Hippocampal formation (tissue), 2 donors: ENCODE measurements around the gene ZNF557.
"Not testable (repeated sequence)": the region's sequence is repeated elsewhere in the genome, so short reads cannot be mapped to it uniquely, and the experiment has no call there.

Experiments used
- DNase-seq, 2 donors: peaks; one replicate each; lab custom pipeline; 2025; lab: John Stamatoyannopoulos, UW

Gene ZNF557

DNA sequence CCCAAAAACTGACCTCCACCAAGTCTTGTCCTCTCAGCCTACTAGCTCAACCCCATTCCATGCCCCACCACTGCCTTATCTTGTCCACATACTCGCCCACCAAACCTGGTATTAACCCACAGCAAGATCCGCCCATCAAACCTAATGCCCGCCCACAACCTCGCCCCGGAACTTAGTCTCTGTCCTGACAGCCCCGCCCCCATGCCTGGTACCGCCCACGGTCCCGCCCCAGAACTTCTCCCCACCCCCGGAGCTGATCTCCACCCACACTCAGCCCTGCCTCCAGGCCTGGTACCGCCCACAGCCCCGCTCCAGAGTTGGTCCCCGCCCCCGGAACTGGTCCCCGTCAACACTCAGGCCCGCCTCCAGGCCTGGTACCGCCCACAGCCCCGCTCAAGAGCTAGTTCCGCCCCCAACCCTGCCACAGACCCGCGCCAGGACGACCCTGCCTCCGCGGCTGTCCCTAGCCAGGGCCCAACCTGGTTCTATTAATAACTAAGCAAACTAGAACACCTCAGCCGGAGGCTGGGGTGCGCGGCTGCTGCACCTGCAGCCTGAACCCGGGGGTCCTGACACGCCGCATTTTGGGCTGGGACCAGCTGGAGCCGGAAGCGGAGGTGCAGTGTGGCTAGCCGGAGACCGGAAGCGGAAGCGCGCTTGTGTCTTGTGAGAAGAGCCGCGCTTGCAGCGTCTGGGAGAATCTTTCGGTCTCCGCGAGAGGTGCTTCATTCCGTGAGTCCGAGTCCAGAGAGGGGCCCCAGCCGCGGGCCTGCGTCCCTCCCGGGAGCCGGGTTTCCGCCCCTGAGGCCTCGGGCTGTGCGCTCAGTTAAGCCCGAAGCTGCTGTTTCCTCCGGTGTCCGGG is at the start of gene ZNF557:
TSS of gene ZNF557 (plus strand) at position 662 of the 862 bp plus-strand sequence. CDS start 5,372 bp downstream, outside the sequence.
- DNase-seq: peak; percentile 96 to 98

DNA sequence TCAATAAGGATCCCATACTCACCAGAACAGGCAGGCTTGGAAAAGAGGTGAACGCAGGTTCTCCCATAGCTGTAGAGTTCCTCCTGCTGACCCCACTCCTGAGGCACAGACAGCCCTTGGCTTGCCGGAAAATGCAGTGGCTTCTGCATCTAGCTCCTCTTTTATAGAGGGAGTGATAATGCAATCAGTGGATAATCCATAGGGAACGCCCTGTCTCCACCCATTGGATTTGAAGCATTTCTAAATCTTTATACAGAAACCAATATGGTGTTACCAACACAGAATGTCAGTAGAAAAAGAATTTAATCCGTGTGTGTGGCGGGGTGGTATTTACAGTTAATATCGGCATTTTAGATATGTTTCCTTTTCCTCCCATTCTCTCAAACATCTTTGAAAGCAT is 48.2 kb upstream of the ZNF557 start, which contains the start of gene MBD3L2B:
TSS of gene MBD3L2B (minus strand) at position 101 of the 400 bp plus-strand sequence. CDS start at position 67, 34 bp downstream.
- DNase-seq: not testable (repeated sequence)

DNA sequence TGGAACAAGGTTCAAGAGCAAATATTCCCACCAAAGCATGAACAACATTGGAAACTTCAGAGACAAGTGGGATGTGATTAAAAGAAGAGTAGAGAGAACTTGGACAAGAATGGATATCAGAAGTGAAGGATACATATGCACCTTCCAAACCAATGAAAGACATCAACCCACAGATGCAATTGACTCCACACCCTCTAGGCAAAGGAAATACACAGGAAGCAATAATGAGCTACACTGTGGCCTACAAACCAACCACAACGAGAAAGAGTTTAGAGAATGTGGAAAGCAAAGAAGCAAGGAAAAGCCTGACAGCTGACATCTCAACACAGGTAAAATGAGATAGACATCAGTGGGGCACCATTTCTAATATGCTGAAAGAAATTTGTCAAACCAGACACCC is 40.7 kb upstream of the ZNF557 start:
- not testable (repeated sequence) for DNase-seq

DNA sequence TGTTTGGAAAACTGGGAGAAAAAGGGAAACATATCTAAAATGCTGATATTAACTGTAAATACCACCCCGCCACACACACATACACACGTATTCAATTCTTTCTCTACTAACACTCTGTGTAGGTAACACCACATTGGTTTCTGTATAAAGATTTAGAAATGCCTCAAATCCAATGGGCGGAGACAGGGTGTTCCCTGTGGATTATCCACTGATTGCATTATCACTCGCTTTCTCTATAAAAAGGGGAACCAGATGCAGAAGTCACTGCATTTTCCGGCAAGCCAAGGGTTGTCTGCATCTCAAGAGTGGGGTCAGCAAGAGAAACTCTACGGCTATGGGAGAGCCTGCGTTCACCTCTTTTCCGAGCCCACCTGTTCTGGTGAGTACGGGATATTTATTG is 39.2 kb upstream of the ZNF557 start, which contains the start of gene MBD3L5:
TSS of gene MBD3L5 (plus strand) at position 301 of the 400 bp plus-strand sequence. CDS start at position 335, 34 bp downstream.
- DNase-seq: not testable (repeated sequence)

DNA sequence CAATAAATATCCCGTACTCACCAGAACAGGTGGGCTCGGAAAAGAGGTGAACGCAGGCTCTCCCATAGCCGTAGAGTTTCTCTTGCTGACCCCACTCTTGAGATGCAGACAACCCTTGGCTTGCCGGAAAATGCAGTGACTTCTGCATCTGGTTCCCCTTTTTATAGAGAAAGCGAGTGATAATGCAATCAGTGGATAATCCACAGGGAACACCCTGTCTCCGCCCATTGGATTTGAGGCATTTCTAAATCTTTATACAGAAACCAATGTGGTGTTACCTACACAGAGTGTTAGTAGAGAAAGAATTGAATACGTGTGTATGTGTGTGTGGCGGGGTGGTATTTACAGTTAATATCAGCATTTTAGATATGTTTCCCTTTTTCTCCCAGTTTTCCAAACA is 29.4 kb upstream of the ZNF557 start, which contains the start of gene MBD3L4:
TSS of gene MBD3L4 (minus strand) at position 101 of the 400 bp plus-strand sequence. CDS start at position 66, 35 bp downstream.
- DNase-seq: not testable (repeated sequence)

DNA sequence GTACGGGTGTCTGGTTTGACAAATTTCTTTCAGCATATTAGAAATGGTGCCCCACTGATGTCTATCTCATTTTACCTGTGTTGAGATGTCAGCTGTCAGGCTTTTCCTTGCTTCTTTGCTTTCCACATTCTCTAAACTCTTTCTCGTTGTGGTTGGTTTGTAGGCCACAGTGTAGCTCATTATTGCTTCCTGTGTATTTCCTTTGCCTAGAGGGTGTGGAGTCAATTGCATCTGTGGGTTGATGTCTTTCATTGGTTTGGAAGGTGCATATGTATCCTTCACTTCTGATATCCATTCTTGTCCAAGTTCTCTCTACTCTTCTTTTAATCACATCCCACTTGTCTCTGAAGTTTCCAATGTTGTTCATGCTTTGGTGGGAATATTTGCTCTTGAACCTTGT is 27.9 kb upstream of the ZNF557 start:
- DNase-seq: not testable (repeated sequence)

DNA sequence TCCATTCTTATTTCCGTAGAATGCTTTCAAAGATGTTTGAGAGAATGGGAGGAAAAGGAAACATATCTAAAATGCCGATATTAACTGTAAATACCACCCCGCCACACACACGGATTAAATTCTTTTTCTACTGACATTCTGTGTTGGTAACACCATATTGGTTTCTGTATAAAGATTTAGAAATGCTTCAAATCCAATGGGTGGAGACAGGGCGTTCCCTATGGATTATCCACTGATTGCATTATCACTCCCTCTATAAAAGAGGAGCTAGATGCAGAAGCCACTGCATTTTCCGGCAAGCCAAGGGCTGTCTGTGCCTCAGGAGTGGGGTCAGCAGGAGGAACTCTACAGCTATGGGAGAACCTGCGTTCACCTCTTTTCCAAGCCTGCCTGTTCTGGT is 20.5 kb upstream of the ZNF557 start, which contains the start of gene MBD3L2:
TSS of gene MBD3L2 (plus strand) at position 301 of the 400 bp plus-strand sequence. CDS start at position 354, 53 bp downstream.
- not testable (repeated sequence) for DNase-seq

DNA sequence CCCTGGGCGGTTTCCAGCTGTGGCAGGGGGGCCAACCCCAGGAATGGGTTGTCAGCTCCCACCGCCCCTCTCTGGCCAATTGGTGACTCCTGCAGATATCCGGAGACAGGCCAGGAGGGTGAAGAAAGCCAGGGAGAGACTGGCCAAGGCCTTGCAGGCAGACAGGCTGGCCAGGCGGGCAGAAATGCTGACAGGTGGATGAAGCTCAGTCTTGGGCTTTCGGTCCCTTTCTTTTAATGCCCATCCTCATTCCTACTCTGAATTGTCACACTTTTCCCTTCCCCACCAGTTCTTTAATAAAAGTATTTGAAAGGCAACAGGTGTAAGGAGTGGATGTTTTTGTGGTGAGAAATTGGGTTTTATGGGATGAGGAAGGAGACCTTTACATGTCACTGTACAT is 18.1 kb upstream of the ZNF557 start:
- not testable (repeated sequence) for DNase-seq

DNA sequence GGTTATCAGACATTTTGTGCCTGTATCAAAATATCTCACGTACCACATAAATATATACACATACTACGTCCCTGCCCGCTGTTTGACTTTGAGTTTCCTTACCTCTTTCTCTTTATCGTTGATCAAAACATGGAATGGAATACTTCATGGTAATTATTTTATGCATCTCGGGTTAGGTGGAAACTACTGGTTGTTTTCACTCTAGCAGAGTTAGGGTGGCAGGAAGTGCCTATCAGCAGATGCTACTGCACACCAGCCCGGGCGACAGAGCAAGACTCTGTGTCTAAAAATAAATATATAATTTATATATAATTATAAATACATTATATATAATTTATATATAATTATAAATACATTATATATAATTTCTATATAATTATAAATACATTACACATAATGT is 16.6 kb upstream of the ZNF557 start:
- DNase-seq: not testable (repeated sequence)

DNA sequence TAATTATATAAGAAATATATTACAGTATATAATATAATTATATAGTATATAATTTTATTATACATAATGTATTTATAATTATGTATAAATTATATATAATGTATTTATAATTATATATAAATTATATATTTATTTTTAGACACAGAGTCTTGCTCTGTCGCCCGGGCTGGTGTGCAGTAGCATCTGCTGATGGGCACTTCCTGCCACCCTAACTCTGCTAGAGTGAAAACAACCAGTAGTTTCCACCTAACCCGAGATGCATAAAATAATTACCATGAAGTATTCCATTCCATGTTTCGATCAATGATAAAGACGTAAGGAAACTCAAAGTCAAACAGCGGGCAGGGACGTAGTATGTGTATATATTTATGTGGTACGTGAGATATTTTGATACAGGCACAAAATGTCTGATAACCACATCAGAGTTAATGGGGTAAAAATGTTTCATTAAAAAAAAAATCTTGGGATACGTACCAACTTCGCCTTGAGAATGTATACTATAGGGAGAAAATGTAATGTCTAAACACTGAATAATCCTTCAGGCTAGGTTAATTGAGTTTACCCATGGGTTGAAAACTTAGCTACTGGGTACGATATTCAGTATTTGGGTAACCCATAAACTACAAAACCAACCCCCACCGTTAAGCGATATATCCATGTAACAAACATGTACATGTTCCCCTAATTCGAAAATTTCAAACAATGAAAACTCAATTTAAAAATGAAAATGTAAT is 14.7 kb upstream of the ZNF557 start:
- DNase-seq: not testable (repeated sequence)

DNA sequence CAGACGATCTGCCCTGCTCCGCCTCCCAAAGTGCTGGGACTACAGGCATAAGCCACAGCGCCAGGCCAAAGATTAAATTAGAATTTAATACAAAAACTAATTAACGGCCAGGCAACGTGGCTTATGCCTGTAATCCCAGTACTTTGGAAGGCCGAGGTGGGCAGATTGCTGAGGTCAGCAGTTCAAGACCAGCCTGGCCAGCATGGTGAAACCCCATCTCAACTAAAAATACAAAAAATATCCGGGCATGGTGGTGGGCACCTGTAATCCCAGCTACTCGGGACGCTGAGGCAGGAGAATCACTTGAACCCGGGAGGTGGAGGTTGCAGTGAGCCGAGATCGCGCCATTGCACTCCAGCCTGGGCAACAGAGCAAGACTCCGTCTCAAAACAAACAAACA is 13.8 kb upstream of the ZNF557 start:
- not testable (repeated sequence) for DNase-seq

DNA sequence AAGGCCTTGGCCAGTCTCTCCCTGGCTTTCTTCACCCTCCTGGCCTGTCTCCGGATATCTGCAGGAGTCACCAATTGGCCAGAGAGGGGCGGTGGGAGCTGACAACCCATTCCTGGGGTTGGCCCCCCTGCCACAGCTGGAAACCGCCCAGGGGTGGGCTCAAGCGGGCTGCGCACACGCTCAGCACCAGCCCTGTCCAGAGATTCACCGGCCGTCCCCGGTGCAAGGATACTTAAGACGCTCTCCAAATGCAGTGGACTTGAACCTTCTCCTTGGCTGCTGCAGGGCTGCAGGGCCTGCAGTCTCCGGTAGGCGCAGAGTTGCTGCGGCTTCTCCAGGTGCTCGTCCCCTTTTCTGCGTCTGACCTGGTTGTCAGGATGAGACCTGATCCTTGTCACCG is 13.1 kb upstream of the ZNF557 start:
- DNase-seq: not testable (repeated sequence)

DNA sequence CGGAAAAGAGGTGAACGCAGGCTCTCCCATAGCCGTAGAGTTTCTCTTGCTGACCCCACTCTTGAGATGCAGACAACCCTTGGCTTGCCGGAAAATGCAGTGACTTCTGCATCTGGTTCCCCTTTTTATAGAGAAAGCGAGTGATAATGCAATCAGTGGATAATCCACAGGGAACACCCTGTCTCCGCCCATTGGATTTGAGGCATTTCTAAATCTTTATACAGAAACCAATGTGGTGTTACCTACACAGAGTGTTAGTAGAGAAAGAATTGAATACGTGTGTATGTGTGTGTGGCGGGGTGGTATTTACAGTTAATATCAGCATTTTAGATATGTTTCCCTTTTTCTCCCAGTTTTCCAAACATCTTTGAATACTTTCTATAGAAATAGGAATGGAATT is 10.9 kb upstream of the ZNF557 start, which contains the start of gene MBD3L3:
TSS of gene MBD3L3 (minus strand) at position 101 of the 400 bp plus-strand sequence. CDS start at position 30, 71 bp downstream.
- not testable (repeated sequence) for DNase-seq

DNA sequence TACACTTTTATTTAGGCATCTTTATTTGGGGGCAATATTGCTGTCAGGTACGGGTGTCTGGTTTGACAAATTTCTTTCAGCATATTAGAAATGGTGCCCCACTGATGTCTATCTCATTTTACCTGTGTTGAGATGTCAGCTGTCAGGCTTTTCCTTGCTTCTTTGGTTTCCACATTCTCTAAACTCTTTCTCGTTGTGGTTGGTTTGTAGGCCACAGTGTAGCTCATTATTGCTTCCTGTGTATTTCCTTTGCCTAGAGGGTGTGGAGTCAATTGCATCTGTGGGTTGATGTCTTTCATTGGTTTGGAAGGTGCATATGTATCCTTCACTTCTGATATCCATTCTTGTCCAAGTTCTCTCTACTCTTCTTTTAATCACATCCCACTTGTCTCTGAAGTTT is 9.5 kb upstream of the ZNF557 start:
- not testable (repeated sequence) for DNase-seq

DNA sequence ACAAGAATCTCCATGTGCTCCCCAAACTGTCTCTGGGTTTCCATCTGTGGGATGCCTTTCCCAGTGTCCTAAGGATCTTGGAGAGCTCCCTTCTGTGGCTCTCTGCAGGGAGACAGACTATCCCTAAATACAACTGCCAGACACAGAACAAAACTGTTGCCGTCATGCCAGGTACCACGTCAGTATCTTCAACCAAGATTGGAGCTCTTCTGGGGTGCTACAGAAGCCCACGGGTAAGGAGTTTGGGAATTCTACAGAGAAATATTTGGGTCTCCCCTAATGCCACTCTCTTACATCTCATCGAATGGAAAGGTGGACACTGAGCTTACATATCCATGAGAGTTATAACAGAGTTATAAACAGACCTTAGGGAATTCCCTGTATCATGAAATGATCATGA is 6.2 kb upstream of the ZNF557 start:
- no peak for DNase-seq

DNA sequence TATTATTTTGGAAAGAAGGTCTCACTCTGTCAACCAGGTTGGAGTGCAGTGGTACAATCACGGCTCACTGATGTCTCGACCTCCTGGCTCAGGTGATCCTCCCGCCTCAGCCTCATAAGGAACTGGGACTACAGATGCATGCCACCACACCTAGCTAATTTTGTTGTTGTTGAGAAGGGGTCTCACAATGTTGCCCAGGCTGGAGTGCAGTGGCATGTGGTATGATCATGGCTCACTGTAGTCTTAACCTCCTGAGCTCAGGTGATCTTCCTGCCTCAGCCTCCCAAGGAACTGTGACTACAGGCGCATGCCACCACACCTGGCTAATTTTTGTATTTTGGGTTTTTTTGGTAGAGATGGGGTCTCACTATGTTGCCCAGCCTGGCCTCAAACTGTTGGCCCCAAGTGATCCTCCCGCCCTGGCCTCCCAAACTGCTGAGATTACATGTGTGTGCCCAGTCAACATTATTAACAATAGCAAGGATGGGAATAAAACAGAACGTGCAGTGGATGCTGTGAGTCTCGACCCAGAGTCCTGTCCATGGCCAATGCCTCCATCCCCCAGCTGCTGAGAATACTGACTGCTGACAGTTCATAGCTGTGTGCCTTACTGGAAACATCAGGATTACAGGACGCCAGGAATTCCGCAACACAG is 5.6 kb upstream of the ZNF557 start:
- DNase-seq: no peak

DNA sequence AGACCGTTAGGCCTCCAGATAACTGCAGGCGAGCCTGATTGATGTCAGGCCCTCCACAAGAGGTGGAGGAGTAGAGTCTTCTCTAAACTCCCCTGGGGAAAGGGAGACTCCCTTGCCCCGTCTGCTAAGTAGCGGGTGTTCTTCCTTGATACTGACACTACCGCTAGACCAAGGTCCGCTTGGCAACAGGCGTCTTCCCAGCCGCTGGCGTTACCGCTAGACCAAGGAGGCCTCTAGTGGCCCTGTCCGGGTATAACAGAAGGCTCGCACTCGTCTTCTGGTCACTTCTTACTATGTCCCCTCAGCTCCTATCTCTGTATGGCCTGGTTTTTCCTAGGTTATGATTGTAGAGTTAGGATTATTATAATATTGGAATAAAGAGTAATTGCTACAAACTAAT is 2.4 kb upstream of the ZNF557 start:
- DNase-seq: not testable (repeated sequence)

DNA sequence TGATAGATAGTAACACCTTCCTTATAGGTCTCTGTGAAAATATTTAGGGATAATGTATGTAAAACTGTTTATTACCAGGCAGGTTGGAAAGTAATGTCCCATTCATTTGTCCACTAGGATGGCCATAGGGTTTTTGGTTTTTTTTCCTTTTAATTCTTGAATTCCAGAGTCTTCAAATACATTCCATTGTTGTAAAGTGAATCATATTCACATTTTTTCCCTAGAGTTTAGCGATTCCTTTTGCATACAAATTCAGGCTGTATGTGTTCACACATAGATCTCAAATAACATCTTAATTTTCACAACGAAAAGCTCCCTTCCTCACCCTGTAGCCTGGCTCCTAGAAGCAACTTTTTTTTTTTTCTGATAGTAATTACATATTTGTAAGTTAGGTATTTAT is 1.8 kb upstream of the ZNF557 start:
- DNase-seq: no peak

DNA sequence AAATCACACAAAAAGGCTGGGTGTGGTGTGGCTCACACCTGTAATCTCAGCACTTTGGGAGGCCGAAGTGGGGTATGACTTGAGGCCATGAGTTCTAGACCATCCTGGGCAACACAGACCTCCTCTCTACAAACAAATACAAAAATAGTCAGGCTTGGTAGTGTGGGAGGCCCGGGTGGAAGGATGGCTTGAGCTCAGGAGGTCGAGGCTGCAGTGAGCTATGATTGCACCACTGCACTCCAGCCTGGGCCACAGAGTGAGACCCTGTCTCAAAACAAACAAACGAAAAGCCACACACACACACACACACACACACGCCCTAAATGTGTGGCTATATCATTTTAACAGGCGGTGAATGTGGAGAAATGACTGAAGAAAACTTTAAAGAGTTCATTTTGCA is 904 bp upstream of the ZNF557 start:
- no peak for DNase-seq

DNA sequence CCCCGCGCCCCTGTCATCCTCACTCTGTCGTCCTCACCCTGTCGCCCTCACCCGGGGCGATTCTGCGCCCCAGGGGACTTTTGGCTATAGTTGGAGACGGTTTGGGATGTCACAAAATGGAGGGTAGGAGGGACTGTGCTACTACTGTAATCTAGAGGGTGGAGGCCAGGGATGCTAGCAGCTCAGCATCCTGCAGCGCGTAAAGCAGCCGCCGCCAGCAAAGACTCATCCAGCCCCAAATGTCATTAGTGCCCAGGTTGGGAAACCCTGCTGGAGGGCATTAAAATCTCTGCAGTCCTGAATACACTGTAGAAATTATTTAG is 362 bp downstream of the ZNF557 start:
- DNase-seq: no peak

DNA sequence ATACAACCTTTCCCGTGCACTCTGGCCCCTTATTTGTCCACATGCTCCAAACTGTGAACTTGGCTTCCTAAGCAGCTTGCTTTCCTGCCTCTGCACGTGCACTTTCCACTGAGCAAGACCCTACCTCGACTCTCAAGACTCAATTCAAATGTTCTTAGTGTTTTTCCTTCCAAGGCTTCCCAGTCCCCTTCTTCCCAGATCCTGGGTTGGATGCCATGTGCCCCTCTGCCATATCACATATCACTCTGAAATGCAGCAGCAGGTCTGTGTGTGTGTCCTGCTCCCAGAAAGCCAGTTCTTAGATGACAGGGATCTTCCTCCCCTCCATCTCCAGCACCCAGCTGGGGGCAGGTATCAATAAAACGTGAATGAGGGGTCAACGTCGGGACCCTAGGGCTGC is 3.0 kb downstream of the ZNF557 start:
- no peak for DNase-seq
